Panc1 (cell line): ENCODE measurements around the gene HEMGN. TPM values are rescaled to one million over a fixed set of nuclear protein-coding genes. Genes with fewer than 3 reads are reported as not detected.

Source experiments
- ATAC-seq: fragments of 200-7000 bp; cut with Tn5 transposase; 2 replicates; pipeline ENCODE4 v1.9.1; 2020; ENCODE audit warnings: mild to moderate bottlenecking, moderate library complexity
- BruUV-seq: library from RNA; stranded (reverse); fragments of 400-500 nt; replicated peaks from 2 replicates; lab custom pipeline; 2021; lab: Mats Ljungman, UMichigan
- CTCF ChIA-PET: fragments of 300-600 bp; sonication (Branson Sonifier 250); formaldehyde crosslinking; loops from one replicate; lab custom pipeline; 2022; ENCODE audit warnings: antibody characterized with exemption; lab: Charles Lee
- POLR2A ChIA-PET: fragments of 300-600 bp; sonication (Branson Sonifier 250); formaldehyde crosslinking; loops from one replicate; lab custom pipeline; 2022; ENCODE audit warnings: antibody characterized with exemption; lab: Charles Lee
- DNase-seq: peaks from one replicate; pipeline ENCODE4 v3.0.0-alpha.2; 2010; ENCODE audit warnings: low read depth, low spot score
- H3K27ac ChIP-seq: 2 replicates; pipeline ENCODE4 v1.5.1; 2011; ENCODE audit warnings: mild to moderate bottlenecking, low read length, inconsistent platforms
- H3K27me3 ChIP-seq: fragments of 200-500 bp; sonication (Bioruptor generic); 2 replicates; pipeline ENCODE4 v1.6.0; 2014; ENCODE audit warnings: low read length, inconsistent platforms; ENCODE audit not compliant: control insufficient read depth, insufficient read depth
- H3K36me3 ChIP-seq: fragments of 200-500 bp; sonication (Bioruptor generic); 2 replicates; pipeline ENCODE4 v1.5.1; 2014; ENCODE audit warnings: inconsistent platforms, mild to moderate bottlenecking, low read length, moderate library complexity; ENCODE audit not compliant: control insufficient read depth, insufficient read depth
- H3K4me1 ChIP-seq: 2 replicates; pipeline ENCODE4 v1.5.1; 2011; ENCODE audit warnings: inconsistent platforms, mild to moderate bottlenecking, low read length, moderate library complexity; ENCODE audit not compliant: control insufficient read depth, insufficient read depth
- H3K4me3 ChIP-seq, 2 experiments: 2 replicates each; pipeline ENCODE4 v1.5.1; 2011 to 2012; ENCODE audit warnings: low read depth in 2 of 2, low read length in 2 of 2, mild to moderate bottlenecking in 2 of 2, inconsistent platforms in 1 of 2, moderate library complexity in 1 of 2
- H3K9me3 ChIP-seq: fragments of 200-500 bp; sonication (Bioruptor generic); 2 replicates; pipeline ENCODE4 v1.5.1; 2014; ENCODE audit warnings: low read depth, mild to moderate bottlenecking, inconsistent platforms, low read length, moderate library complexity; ENCODE audit not compliant: control insufficient read depth, insufficient read depth
- CTCF ChIP-seq: fragments of 450-650 bp; IDR thresholded peaks from 2 replicates; pipeline ENCODE4 v1.5.1; 2017; ENCODE audit warnings: mild to moderate bottlenecking
- POLR2AphosphoS5 ChIP-seq: IDR thresholded peaks from 2 replicates; pipeline ENCODE4 v1.6.1; 2012; ENCODE audit warnings: mild to moderate bottlenecking, low read depth, low read length, moderate library complexity
- REST ChIP-seq, 2 experiments: IDR thresholded peaks; 2 replicates each; pipeline ENCODE4 v1.6.1; 2011 to 2012; ENCODE audit warnings: low read depth in 2 of 2, control low read depth in 1 of 2, low read length in 1 of 2, mild to moderate bottlenecking in 1 of 2, moderate library complexity in 1 of 2; ENCODE audit not compliant: insufficient read depth in 1 of 2
- SIN3A ChIP-seq: IDR thresholded peaks from 2 replicates; pipeline ENCODE4 v1.6.1; 2012; ENCODE audit warnings: low read depth, mild to moderate bottlenecking, low read length, moderate library complexity, borderline replicate concordance; ENCODE audit not compliant: insufficient read depth
- TCF7L2 ChIP-seq: IDR thresholded peaks from 2 replicates; pipeline ENCODE4 v1.6.1; 2011; ENCODE audit warnings: mild to moderate bottlenecking, low read depth, low read length, inconsistent platforms
- in situ Hi-C: cut with HindIII; loops from 2 replicates; pipeline ENCODE4 v1.10.0; 2016; ENCODE audit warnings: low sequenced_read_pairs, low pct_unique_long_range_greater_than_20kb
- intact Hi-C: fragments of 100-400 bp; cut with micrococcal nuclease; formaldehyde crosslinking; loops from one replicate; pipeline ENCODE4 v1.10.0; 2022; ENCODE audit not compliant: unreplicated experiment
- total RNA-seq: library from RNA; stranded (reverse); gene quantifications from one replicate; pipeline ENCODE4 v1.2.1, GENCODE V29; 2021; ENCODE audit not compliant: unreplicated experiment

Gene HEMGN
- total RNA-seq, 1 experiment from 2014 or later, result not detected

- CTCF ChIA-PET, result no interaction called here
- POLR2A ChIA-PET, result no interaction called here
These were observed 3.5 kb downstream of the HEMGN start for GRCh38 chr9:97934321-97935115.

More at GRCh38 chr9:97934321-97935115, 3.5 kb downstream of the HEMGN start:
- ATAC-seq, result no peak
- no peak for DNase-seq
- TF ChIP-seq REST (IDR thresholded peaks at IDR 0.05; ENCODE audit: insufficient read depth in 1 of 2, low read depth in 2 of 2, low read length in 1 of 2) (no peak), POLR2AphosphoS5 (no peak), CTCF (no peak), SIN3A (no peak), TCF7L2 (no peak)
- peaks cover 7% of the 10 kb centered on the region for H3K27me3 ChIP-seq
- no TSS peak for BruUV-seq
- no peaks in the 10 kb centered on the region for H3K4me1 ChIP-seq
- no peak overlapping the region for H3K27ac ChIP-seq
- in situ Hi-C loops (no loop called here), intact Hi-C loops (no loop called here)
- no peaks in the 10 kb centered on the region for H3K36me3 ChIP-seq
- H3K9me3 ChIP-seq, result no peaks in the 10 kb centered on the region
- no peak overlapping the region for H3K4me3 ChIP-seq
